Fibroblast of lung (primary cell): Measurements from ENCODE around the gene VDAC2.
"Not testable (repeated sequence)": the region's sequence is repeated elsewhere in the genome, so short reads cannot be mapped to it uniquely, and the experiment has no call there.

Source experiments
- CTCF ChIP-seq, 2 donors: IDR thresholded peaks in 1 of 2; conservative IDR thresholded peaks in 1 of 2; 1 replicate in 1 of 2; 2 replicates in 1 of 2; pipeline ENCODE4 v1.5.1; 2011 to 2012; ENCODE audit warnings: low read length in 2 of 2, control low read depth in 1 of 2, inconsistent platforms in 1 of 2, low read depth in 1 of 2, mild to moderate bottlenecking in 1 of 2
- EZH2 ChIP-seq: IDR thresholded peaks from 2 replicates; pipeline ENCODE4 v1.5.1; 2012; ENCODE audit warnings: low read length, control low read depth, mild to moderate bottlenecking; ENCODE audit errors: missing control alignments

DNA sequence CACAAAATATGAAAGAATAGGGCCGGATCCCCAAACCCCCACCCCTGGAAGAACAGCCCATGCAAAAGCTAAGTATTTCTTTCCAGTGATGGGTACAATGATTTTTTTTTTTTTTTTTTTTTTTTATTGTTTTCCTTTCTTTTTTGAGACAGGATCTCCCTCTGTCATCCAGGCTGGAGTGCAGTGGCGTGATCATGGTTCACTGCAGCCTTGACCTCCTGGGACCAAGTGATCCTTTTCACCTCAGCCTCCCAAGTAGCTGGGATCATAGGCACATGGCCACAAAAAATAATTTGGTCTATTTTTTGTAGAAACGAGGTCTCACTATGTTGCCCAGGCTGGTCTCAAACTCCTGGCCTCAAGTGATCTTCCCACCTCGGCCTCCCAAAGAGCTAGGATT lies 16.0 kb upstream of the VDAC2 start:
- not testable (repeated sequence) for TF ChIP-seq CTCF (conservative IDR thresholded peaks at IDR 0.05 in 1 of 2, IDR thresholded peaks at IDR 0.05 in 1 of 2; ENCODE audit: low read depth in 1 of 2, low read length in 2 of 2); EZH2
